HepG2 (cell line): ENCODE data around the gene ANKRD6. TPM values are rescaled to one million over a fixed set of nuclear protein-coding genes. Genes with fewer than 3 reads are reported as not detected.

Experiments used
- ATAC-seq: fragments of 200-7000 bp; cut with Tn5 transposase; 3 replicates; pipeline ENCODE4 v1.9.1; 2020; ENCODE audit warnings: mild to moderate bottlenecking, moderate library complexity
- BruUV-seq: library from RNA; stranded (reverse); fragments of 400-500 nt; replicated peaks from 2 replicates; lab custom pipeline; 2021; lab: Mats Ljungman, UMichigan
- CTCF ChIA-PET: fragments of 300-600 bp; formaldehyde crosslinking; extraction: SDS; loops from one replicate; lab custom pipeline; 2021; ENCODE audit warnings: low total read pairs, inconsistent platforms, low intra/inter-chr PET ratio; lab: Yijun Ruan, JAX
- POLR2A ChIA-PET: fragments of 350-600 bp; sonication (Branson Sonifier 250); formaldehyde crosslinking; loops from one replicate; lab custom pipeline; 2020; ENCODE audit warnings: antibody characterized with exemption, inconsistent platforms; lab: Yijun Ruan, JAX
- DNase-seq: peaks from one replicate; pipeline ENCODE4 v3.0.0-alpha.2; 2015; ENCODE audit warnings: low spot score
- FAIRE-seq: peaks from 3 replicates; lab custom pipeline; 2011; peaks lifted over from hg19 to GRCh38; lab: Jason Lieb, UNC
- H2AFZ ChIP-seq: one replicate; pipeline ENCODE4 v1.6.1; 2011; ENCODE audit warnings: low read length, inconsistent platforms
- H3K27ac ChIP-seq: fragments of 300-600 bp; 3 replicates; pipeline ENCODE4 v1.8.0; 2011; ENCODE audit warnings: mixed run types, mild to moderate bottlenecking, mixed read lengths, low read length, inconsistent platforms; ENCODE audit not compliant: insufficient read depth; ENCODE audit errors: extremely low read length
- H3K27me3 ChIP-seq, 2 experiments: fragments of 200-600 bp in 1 of 2; 2 replicates in 1 of 2; 3 replicates in 1 of 2; pipeline versions ENCODE4 v1.6.0 to v1.8.0; 2011; ENCODE audit warnings: low read length in 2 of 2, mild to moderate bottlenecking in 2 of 2, moderate library complexity in 2 of 2, inconsistent platforms in 1 of 2; ENCODE audit not compliant: insufficient read depth in 2 of 2, control insufficient read depth in 1 of 2
- H3K36me3 ChIP-seq, 2 experiments: fragments of 200-600 bp in 1 of 2; replicated peaks in 1 of 2; 2 replicates in 1 of 2; 3 replicates in 1 of 2; pipeline versions ENCODE4 v1.5.1 to v1.8.0; 2011; ENCODE audit warnings: low read length in 2 of 2, inconsistent platforms in 1 of 2; ENCODE audit not compliant: insufficient read depth in 2 of 2, control insufficient read depth in 1 of 2
- H3K4me1 ChIP-seq: 2 replicates; pipeline ENCODE4 v1.5.1; 2012; ENCODE audit warnings: low read length, inconsistent platforms; ENCODE audit not compliant: insufficient read depth
- H3K4me2 ChIP-seq: 2 replicates; pipeline ENCODE4 v1.6.0; 2011; ENCODE audit warnings: low read depth, low read length, inconsistent platforms
- H3K4me3 ChIP-seq, 3 experiments: fragments of 200-600 bp in 1 of 3; sonication (generic), shearing (Covaris generic) in 1 of 3; replicated peaks in 1 of 3; 2 replicates each; pipeline ENCODE4 v1.5.1; 2011 to 2016; ENCODE audit warnings: low read length in 3 of 3, inconsistent platforms in 2 of 3, low read depth in 2 of 3, mild to moderate bottlenecking in 2 of 3, control low read depth in 1 of 3, mixed read lengths in 1 of 3; ENCODE audit not compliant: insufficient read depth in 1 of 3
- H3K79me2 ChIP-seq: one replicate; pipeline ENCODE4 v1.6.1; 2011; ENCODE audit warnings: low read length, inconsistent platforms; ENCODE audit not compliant: insufficient read depth
- H3K9ac ChIP-seq: 2 replicates; pipeline ENCODE4 v1.6.0; 2011; ENCODE audit warnings: mild to moderate bottlenecking, low read depth, low read length, inconsistent platforms; ENCODE audit not compliant: insufficient read depth
- H3K9me3 ChIP-seq: 2 replicates; pipeline ENCODE4 v1.5.1; 2012; ENCODE audit warnings: mild to moderate bottlenecking, low read length
- H4K20me1 ChIP-seq: 2 replicates; pipeline ENCODE4 v1.6.0; 2011; ENCODE audit warnings: inconsistent platforms, mild to moderate bottlenecking, low read length, moderate library complexity; ENCODE audit not compliant: insufficient read depth
- AFF4 ChIP-seq: sonication (generic); formaldehyde crosslinking; IDR thresholded peaks from 2 replicates; pipeline ENCODE4 v1.4.0; 2020; ENCODE audit warnings: missing genetic modification reagents
- CAMTA2 ChIP-seq: sonication (generic); formaldehyde crosslinking; IDR thresholded peaks from 2 replicates; pipeline ENCODE4 v1.4.0; 2020; ENCODE audit warnings: mild to moderate bottlenecking, missing genetic modification reagents, borderline replicate concordance
- FOXJ3 ChIP-seq: sonication (generic); formaldehyde crosslinking; IDR thresholded peaks from 2 replicates; pipeline ENCODE4 v1.4.0; 2020; ENCODE audit warnings: missing genetic modification reagents, mild to moderate bottlenecking, borderline replicate concordance
- GLI4 ChIP-seq: sonication (generic); formaldehyde crosslinking; IDR thresholded peaks from 2 replicates; pipeline ENCODE4 v1.5.1; 2020; ENCODE audit warnings: missing genetic modification reagents, mild to moderate bottlenecking, moderate library complexity, borderline replicate concordance
- MZF1 ChIP-seq: sonication (generic); formaldehyde crosslinking; IDR thresholded peaks from 2 replicates; pipeline ENCODE4 v1.8.1; 2023; ENCODE audit warnings: mild to moderate bottlenecking, missing genetic modification reagents, borderline replicate concordance
- PBX2 ChIP-seq: IDR thresholded peaks from 2 replicates; pipeline ENCODE4 v1.6.1; 2016; ENCODE audit warnings: control low read depth
- TCF7L2 ChIP-seq: IDR thresholded peaks from 2 replicates; pipeline ENCODE4 v1.6.1; 2011; ENCODE audit warnings: mild to moderate bottlenecking, low read depth, low read length, moderate library complexity
- ZNF350 ChIP-seq: sonication (generic); formaldehyde crosslinking; IDR thresholded peaks from 2 replicates; pipeline ENCODE4 v1.4.0; 2020; ENCODE audit warnings: mild to moderate bottlenecking, low read depth, missing genetic modification reagents, borderline replicate concordance
- ZNF432 ChIP-seq: sonication (generic); formaldehyde crosslinking; IDR thresholded peaks from 2 replicates; pipeline ENCODE4 v1.5.0; 2020; ENCODE audit warnings: missing genetic modification reagents, mild to moderate bottlenecking, borderline replicate concordance
- ZSCAN22 ChIP-seq: sonication (generic); formaldehyde crosslinking; IDR thresholded peaks from 2 replicates; pipeline ENCODE4 v1.4.0; 2020; ENCODE audit warnings: mild to moderate bottlenecking, missing genetic modification reagents
- ZSCAN9 ChIP-seq: IDR thresholded peaks from 2 replicates; pipeline ENCODE4 v1.6.1; 2016; ENCODE audit warnings: borderline replicate concordance
- WGBS: methylation state at CpG from one replicate; pipeline ENCODE4 v1.1.6; 2017; ENCODE audit warnings: low lambda C conversion rate; 5-methylcytosine and 5-hydroxymethylcytosine counted together
- in situ Hi-C: cut with HindIII; loops from 2 replicates; pipeline ENCODE4 v1.10.0; 2017; ENCODE audit warnings: low pct_unique_long_range_greater_than_20kb; ENCODE audit not compliant: extremely low pct_ligation_motif_present
- intact Hi-C: fragments of 100-400 bp; cut with micrococcal nuclease; formaldehyde crosslinking; loops from one replicate; pipeline ENCODE4 v1.10.0; 2022; ENCODE audit not compliant: unreplicated experiment
- polyA plus RNA-seq, 8 experiments: library from polyadenylated mRNA; depleted of rRNA in 3 of 8; stranded (reverse) in 7 of 8; unstranded in 1 of 8; fragments of >200 nt; fragmentation: Illumina TruSeq in 4 of 8; extraction: Trizol in 4 of 8; gene quantifications; 2 replicates each; pipeline versions ENCODE4 v1.2.1 to v1.2.3, GENCODE V29; 2011 to 2016; ENCODE audit warnings: low read depth in 4 of 8, missing spikeins in 1 of 8, mixed read lengths in 1 of 8; ENCODE audit not compliant: insufficient read depth in 1 of 8
- total RNA-seq, 5 experiments: library from RNA; depleted of rRNA; stranded (reverse); fragments of >200 nt; fragmentation: Illumina TruSeq; extraction: Trizol; gene quantifications; 2 replicates each; pipeline ENCODE4 v1.2.3, GENCODE V29; 2016; ENCODE audit warnings: low read depth in 1 of 5

Gene ANKRD6
- total and polyA plus RNA-seq, 2 of the 13 experiments (the other 11 are each of a cell fraction or from before 2014, with no cell fraction given): 0.18 to 0.36 TPM

- Histone ChIP-seq H3K79me2 (no peaks in the 10 kb centered on the region), H3K27ac (no peak overlapping the region), H3K27me3 (peaks cover 1 to 28% of the 10 kb centered on the region in 2 experiments; a peak in 4 of 5 replicates), H3K36me3 (no peaks in the 10 kb centered on the region), H2AFZ (no peak overlapping the region), H3K4me3 (no peak overlapping the region), H3K9me3 (no peaks in the 10 kb centered on the region), H3K4me1 (peaks cover 25% of the 10 kb centered on the region), H4K20me1 (no peaks in the 10 kb centered on the region), H3K4me2 (no peak overlapping the region), H3K9ac (no peak overlapping the region)
- no peak for ATAC-seq
- TF ChIP-seq GLI4 (CRISPR knock-in tag) (no peak), CAMTA2 (CRISPR knock-in tag) (no peak), ZSCAN9 (CRISPR knock-in tag) (no peak), FOXJ3 (no peak), ZSCAN22 (CRISPR knock-in tag) (no peak), ZNF432 (no peak), ZNF350 (CRISPR knock-in tag) (no peak), TCF7L2 (no peak), AFF4 (CRISPR knock-in tag) (no peak), PBX2 (CRISPR knock-in tag) (no peak), MZF1 (no peak)
- POLR2A ChIA-PET: no interaction called here
- WGBS: 93% methylated on average over 2 of the region's 2 CpGs
- no peak for FAIRE-seq
- CTCF ChIA-PET: no interaction called here
- in situ Hi-C loops (no loop called here), intact Hi-C loops (no loop called here)
- no peak for DNase-seq
- no TSS peak for BruUV-seq
These were observed 17.8 kb upstream of the ANKRD6 start for GRCh38 chr6:89415185-89415584.
